B cell (primary cell): ENCODE results near the gene GDA.

ENCODE experiments used
- CTCF ChIP-seq: fragments of 200-600 bp; IDR thresholded peaks from one replicate; pipeline ENCODE4 v1.8.0; 2022; ENCODE audit warnings: antibody characterized with exemption, mild to moderate bottlenecking
- EZH2 ChIP-seq: IDR thresholded peaks from 2 replicates; pipeline ENCODE4 v1.6.1; 2012; ENCODE audit warnings: borderline replicate concordance, low read depth, mild to moderate bottlenecking, moderate library complexity, low read length; ENCODE audit not compliant: insufficient read depth, poor library complexity, severe bottlenecking

- TF ChIP-seq EZH2 (no peak), CTCF (no peak)
Measured at GRCh38 chr9:72150127-72150526, 887 bp downstream of the GDA start.
